ENCODE data around the gene CDPF1. TPM values are rescaled to one million over a fixed set of nuclear protein-coding genes. Genes with fewer than 3 reads are reported as not detected.

The CDPF1 gene
- total RNA-seq, 1 donor from 2014 or later, result 11.1 TPM

- Mint-ChIP-seq H3K27ac (ENCODE audit: unreplicated experiment) (no peak overlapping the region), H3K9me3 (no peaks in the 10 kb centered on the region), H3K4me3 (no peak overlapping the region), H3K36me3 (ENCODE audit: low read depth) (peaks cover 11% of the 10 kb centered on the region), H3K4me1 (peaks cover 9% of the 10 kb centered on the region), H3K27me3 (ENCODE audit: low read depth) (no peaks in the 10 kb centered on the region)
- DNase-seq (ENCODE audit: low read depth, low spot score), result no peak
- TF ChIP-seq CTCF (conservative IDR thresholded peaks at IDR 0.05), result no peak
Observed at GRCh38 chr22:46196278-46196677, 53.8 kb downstream of the CDPF1 start.

- H3K27me3 Mint-ChIP-seq (ENCODE audit: low read depth), result no peaks in the 10 kb centered on the region
- H3K4me3 Mint-ChIP-seq, result no peak overlapping the region
- no peak overlapping the region for H3K27ac Mint-ChIP-seq (ENCODE audit: unreplicated experiment)
- peaks cover 4% of the 10 kb centered on the region for H3K4me1 Mint-ChIP-seq
- H3K9me3 Mint-ChIP-seq, result no peaks in the 10 kb centered on the region
- H3K36me3 Mint-ChIP-seq (ENCODE audit: low read depth), result peaks cover 11% of the 10 kb centered on the region
- no peak for TF ChIP-seq CTCF (conservative IDR thresholded peaks at IDR 0.05)
- no peak for DNase-seq (ENCODE audit: low read depth, low spot score)
Observed at GRCh38 chr22:46195487-46196165, 54.5 kb downstream of the CDPF1 start.

Other genes starting within 250 kb of the CDPF1 start
- 15.6 and 18.1 TPM in 2 replicates for gene PPARA, start 99.8 kb downstream of the CDPF1 start, total RNA-seq
- 0.02 TPM in 1 of 2 replicates, not detected in the other for gene PKDREJ, start 13.1 kb upstream of the CDPF1 start, total RNA-seq
- gene TTC38, start 17.7 kb upstream of the CDPF1 start, total RNA-seq, result 34.8 and 39.6 TPM in 2 replicates
- gene GTSE1, start 46.6 kb upstream of the CDPF1 start, total RNA-seq, result 67.6 and 69.2 TPM in 2 replicates
- gene TRMU, start 85.4 kb upstream of the CDPF1 start, total RNA-seq, result 86.4 and 87.0 TPM in 2 replicates